ENCODE measurements around the gene PWP2.
"Not testable (repeated sequence)": the region's sequence is repeated elsewhere in the genome, so short reads cannot be mapped to it uniquely, and the experiment has no call there.

Gene PWP2

DNA sequence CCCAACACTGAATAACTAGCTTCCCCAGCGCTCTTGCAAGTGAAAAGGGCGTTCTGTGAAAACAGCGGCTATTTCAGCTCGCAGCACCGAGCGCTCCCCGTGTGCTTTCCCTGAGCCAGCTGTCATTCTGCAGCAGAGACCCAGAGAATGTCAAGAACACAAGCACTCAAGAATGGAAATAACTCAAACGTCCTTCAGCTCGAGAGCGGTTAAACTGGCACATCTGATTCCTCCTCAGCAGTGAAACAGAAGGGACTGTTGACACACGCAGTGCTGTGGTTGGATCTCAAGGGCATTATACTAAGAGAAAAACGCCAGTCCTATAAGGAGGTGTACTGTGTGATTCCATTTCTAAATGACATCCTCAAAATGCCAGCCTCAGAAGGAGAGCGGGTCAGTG, 8.2 kb upstream of the PWP2 start:
- not testable (repeated sequence) for H3K79me2 ChIP-seq (ENCODE audit: control insufficient read depth, insufficient read depth, low read length); H3K79me1 ChIP-seq (ENCODE audit: low read length); H2BK5ac ChIP-seq (ENCODE audit: low read length); H2AK5ac ChIP-seq (ENCODE audit: low read length); H4K8ac ChIP-seq (ENCODE audit: low read depth, low read length); H2BK120ac ChIP-seq (ENCODE audit: low read depth, low read length); H2BK15ac ChIP-seq (replicated peaks; ENCODE audit: low read depth); H3K36me3 ChIP-seq (ENCODE audit: control insufficient read depth, insufficient read depth, low read length); H3K18ac ChIP-seq (ENCODE audit: low read length); H3K56ac ChIP-seq (ENCODE audit: low read length); H3K4me2 ChIP-seq (ENCODE audit: low read length); DNase-seq; H3K4me1 ChIP-seq (ENCODE audit: control insufficient read depth, low read depth, low read length); H3K27ac ChIP-seq (ENCODE audit: low read depth, low read length); H3K23ac ChIP-seq (ENCODE audit: low read length); H3K27me3 ChIP-seq (ENCODE audit: insufficient read depth, low read length, poor library complexity); H3K9ac ChIP-seq (ENCODE audit: low read length); H3K4me3 ChIP-seq (ENCODE audit: low read length); H4K5ac ChIP-seq (ENCODE audit: low read length); H3K4ac ChIP-seq (ENCODE audit: low read depth, low read length)
- WGBS (ENCODE audit: extremely low coverage, insufficient coverage, low lambda C conversion rate) = no CpG with 5 or more reads among the region's 13 CpGs

GRCh38 chr21:44107589-44107988, 390 bp downstream of the PWP2 start:
- not testable (repeated sequence) for H3K56ac ChIP-seq (ENCODE audit: low read length); H2BK5ac ChIP-seq (ENCODE audit: low read length); H3K4ac ChIP-seq (ENCODE audit: low read depth, low read length); H3K79me1 ChIP-seq (ENCODE audit: low read length); H3K79me2 ChIP-seq (ENCODE audit: control insufficient read depth, insufficient read depth, low read length); H3K4me3 ChIP-seq (ENCODE audit: low read length); H3K23ac ChIP-seq (ENCODE audit: low read length); H3K4me1 ChIP-seq (ENCODE audit: control insufficient read depth, low read depth, low read length); H4K5ac ChIP-seq (ENCODE audit: low read length); H3K18ac ChIP-seq (ENCODE audit: low read length); H2BK15ac ChIP-seq (replicated peaks; ENCODE audit: low read depth); H3K27me3 ChIP-seq (ENCODE audit: insufficient read depth, low read length, poor library complexity); H3K27ac ChIP-seq (ENCODE audit: low read depth, low read length); H3K9ac ChIP-seq (ENCODE audit: low read length); H2BK120ac ChIP-seq (ENCODE audit: low read depth, low read length); H4K8ac ChIP-seq (ENCODE audit: low read depth, low read length); H3K36me3 ChIP-seq (ENCODE audit: control insufficient read depth, insufficient read depth, low read length); H2AK5ac ChIP-seq (ENCODE audit: low read length); H3K4me2 ChIP-seq (ENCODE audit: low read length); DNase-seq
- no CpG with 5 or more reads among the region's 31 CpGs for WGBS (ENCODE audit: extremely low coverage, insufficient coverage, low lambda C conversion rate)

GRCh38 chr21:44113702-44114371, 6.6 kb downstream of the PWP2 start:
- H3K4me1 ChIP-seq (ENCODE audit: control insufficient read depth, low read depth, low read length); H3K4ac ChIP-seq (ENCODE audit: low read depth, low read length); H3K79me2 ChIP-seq (ENCODE audit: control insufficient read depth, insufficient read depth, low read length); H3K23ac ChIP-seq (ENCODE audit: low read length); H3K36me3 ChIP-seq (ENCODE audit: control insufficient read depth, insufficient read depth, low read length); H3K79me1 ChIP-seq (ENCODE audit: low read length); H2BK5ac ChIP-seq (ENCODE audit: low read length); H3K27me3 ChIP-seq (ENCODE audit: insufficient read depth, low read length, poor library complexity); H4K5ac ChIP-seq (ENCODE audit: low read length); H2AK5ac ChIP-seq (ENCODE audit: low read length); H4K8ac ChIP-seq (ENCODE audit: low read depth, low read length); H2BK120ac ChIP-seq (ENCODE audit: low read depth, low read length); H3K18ac ChIP-seq (ENCODE audit: low read length); H3K4me3 ChIP-seq (ENCODE audit: low read length); H3K56ac ChIP-seq (ENCODE audit: low read length); H3K9ac ChIP-seq (ENCODE audit: low read length); DNase-seq; H3K27ac ChIP-seq (ENCODE audit: low read depth, low read length); H2BK15ac ChIP-seq (replicated peaks; ENCODE audit: low read depth); H3K4me2 ChIP-seq (ENCODE audit: low read length): not testable (repeated sequence)
- no CpG with 5 or more reads among the region's 33 CpGs for WGBS (ENCODE audit: extremely low coverage, insufficient coverage, low lambda C conversion rate)

- not testable (repeated sequence) for H3K56ac ChIP-seq (ENCODE audit: low read length); H3K9ac ChIP-seq (ENCODE audit: low read length); H3K4ac ChIP-seq (ENCODE audit: low read depth, low read length); H2BK15ac ChIP-seq (replicated peaks; ENCODE audit: low read depth); H4K5ac ChIP-seq (ENCODE audit: low read length); H2AK5ac ChIP-seq (ENCODE audit: low read length); H3K23ac ChIP-seq (ENCODE audit: low read length); H3K4me2 ChIP-seq (ENCODE audit: low read length); H3K36me3 ChIP-seq (ENCODE audit: control insufficient read depth, insufficient read depth, low read length); H4K8ac ChIP-seq (ENCODE audit: low read depth, low read length); H3K18ac ChIP-seq (ENCODE audit: low read length); H2BK120ac ChIP-seq (ENCODE audit: low read depth, low read length); H3K4me3 ChIP-seq (ENCODE audit: low read length); H3K27ac ChIP-seq (ENCODE audit: low read depth, low read length); H2BK5ac ChIP-seq (ENCODE audit: low read length); H3K4me1 ChIP-seq (ENCODE audit: control insufficient read depth, low read depth, low read length); DNase-seq; H3K27me3 ChIP-seq (ENCODE audit: insufficient read depth, low read length, poor library complexity); H3K79me1 ChIP-seq (ENCODE audit: low read length); H3K79me2 ChIP-seq (ENCODE audit: control insufficient read depth, insufficient read depth, low read length)
- no CpG with 5 or more reads among the region's 10 CpGs for WGBS (ENCODE audit: extremely low coverage, insufficient coverage, low lambda C conversion rate)
These were observed 14.9 kb downstream of the PWP2 start for GRCh38 chr21:44122131-44122530.

DNA sequence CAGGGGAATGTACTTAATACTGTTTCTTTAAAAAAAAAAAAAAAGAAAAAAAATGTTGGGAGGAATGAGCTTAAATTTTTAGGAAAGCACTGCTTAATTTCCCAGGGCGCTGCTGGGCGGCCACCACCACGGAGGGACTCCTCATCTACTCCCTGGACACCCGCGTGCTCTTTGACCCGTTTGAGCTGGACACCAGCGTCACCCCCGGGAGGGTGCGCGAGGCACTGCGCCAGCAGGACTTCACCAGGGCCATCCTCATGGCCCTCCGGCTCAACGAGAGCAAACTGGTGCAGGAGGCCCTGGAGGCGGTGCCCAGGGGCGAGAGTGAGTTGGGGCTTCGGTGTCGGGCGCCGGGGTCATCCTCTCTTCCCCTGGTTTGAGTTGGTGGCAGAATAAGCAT, 20.6 kb downstream of the PWP2 start:
- not testable (repeated sequence) for H3K27ac ChIP-seq (ENCODE audit: low read depth, low read length); H3K4me3 ChIP-seq (ENCODE audit: low read length); H3K4me1 ChIP-seq (ENCODE audit: control insufficient read depth, low read depth, low read length); H4K8ac ChIP-seq (ENCODE audit: low read depth, low read length); H3K4me2 ChIP-seq (ENCODE audit: low read length); H3K4ac ChIP-seq (ENCODE audit: low read depth, low read length); H2BK5ac ChIP-seq (ENCODE audit: low read length); H4K5ac ChIP-seq (ENCODE audit: low read length); H2BK120ac ChIP-seq (ENCODE audit: low read depth, low read length); H2BK15ac ChIP-seq (replicated peaks; ENCODE audit: low read depth); H2AK5ac ChIP-seq (ENCODE audit: low read length); H3K23ac ChIP-seq (ENCODE audit: low read length); H3K27me3 ChIP-seq (ENCODE audit: insufficient read depth, low read length, poor library complexity); H3K56ac ChIP-seq (ENCODE audit: low read length); H3K9ac ChIP-seq (ENCODE audit: low read length); DNase-seq; H3K18ac ChIP-seq (ENCODE audit: low read length); H3K79me1 ChIP-seq (ENCODE audit: low read length); H3K79me2 ChIP-seq (ENCODE audit: control insufficient read depth, insufficient read depth, low read length); H3K36me3 ChIP-seq (ENCODE audit: control insufficient read depth, insufficient read depth, low read length)
- whole genome bisulfite sequencing (ENCODE audit: extremely low coverage, insufficient coverage, low lambda C conversion rate) = no CpG with 5 or more reads among the region's 19 CpGs

DNA sequence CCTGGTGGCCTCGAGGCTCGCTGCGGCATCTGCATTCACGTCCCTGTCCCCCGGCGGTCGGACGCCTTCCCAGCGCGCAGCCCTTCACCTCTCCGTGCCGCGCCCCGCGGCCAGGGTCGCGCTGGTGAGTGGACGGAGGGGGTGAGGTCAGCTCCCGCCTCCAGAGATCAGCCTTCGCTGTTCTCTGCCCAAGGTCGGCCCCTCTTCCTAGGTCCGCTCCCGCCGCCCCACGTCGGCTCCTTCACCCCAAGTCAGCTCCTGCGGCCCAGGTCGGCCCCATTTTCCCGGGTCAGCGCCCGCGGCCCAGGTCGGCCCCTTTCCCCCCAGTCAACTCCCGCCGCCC, 26.5 kb downstream of the PWP2 start:
- H3K36me3 ChIP-seq (ENCODE audit: control insufficient read depth, insufficient read depth, low read length); H2BK5ac ChIP-seq (ENCODE audit: low read length); H4K8ac ChIP-seq (ENCODE audit: low read depth, low read length); H4K5ac ChIP-seq (ENCODE audit: low read length); H3K18ac ChIP-seq (ENCODE audit: low read length); H3K79me1 ChIP-seq (ENCODE audit: low read length); H3K56ac ChIP-seq (ENCODE audit: low read length); H3K9ac ChIP-seq (ENCODE audit: low read length); H3K27ac ChIP-seq (ENCODE audit: low read depth, low read length); H2AK5ac ChIP-seq (ENCODE audit: low read length); H3K4me3 ChIP-seq (ENCODE audit: low read length); H3K79me2 ChIP-seq (ENCODE audit: control insufficient read depth, insufficient read depth, low read length); H3K4ac ChIP-seq (ENCODE audit: low read depth, low read length); H2BK120ac ChIP-seq (ENCODE audit: low read depth, low read length); H3K23ac ChIP-seq (ENCODE audit: low read length); H3K4me2 ChIP-seq (ENCODE audit: low read length); H3K27me3 ChIP-seq (ENCODE audit: insufficient read depth, low read length, poor library complexity); H3K4me1 ChIP-seq (ENCODE audit: control insufficient read depth, low read depth, low read length); H2BK15ac ChIP-seq (replicated peaks; ENCODE audit: low read depth); DNase-seq: not testable (repeated sequence)
- no CpG with 5 or more reads among the region's 35 CpGs for WGBS (ENCODE audit: extremely low coverage, insufficient coverage, low lambda C conversion rate)
